Activated effector memory CD4-positive, alpha-beta T cell treated with anti-CD3 and anti-CD28 coated beads, Interleukin-2, amount 50 U/mL, for 16 hours (primary cell): ENCODE results near the gene ATP6V1B1.

Experiments used
- DNase-seq: peaks from one replicate; pipeline ENCODE4 v3.0.0-alpha.2; 2020

Gene ATP6V1B1

GRCh38 chr2:70935468-70936164, at the start of gene ATP6V1B1:
Gene ATP6V1B1, plus strand, starts transcription at chr2:70935900. Its CDS starts 55 bp downstream, at chr2:70935955.
- peak; percentile 48 for DNase-seq

- DNase-seq, result peak; percentile 53
Measured at GRCh38 chr2:70886541-70886987, 49.1 kb upstream of the ATP6V1B1 start.

- DNase-seq, result peak; percentile 48
Measured at GRCh38 chr2:70887208-70887549, 48.5 kb upstream of the ATP6V1B1 start.

GRCh38 chr2:70887550-70888246, 48.0 kb upstream of the ATP6V1B1 start:
- DNase-seq, result peak; percentile 67

- no peak for DNase-seq
Measured at GRCh38 chr2:70888366-70888922, 47.3 kb upstream of the ATP6V1B1 start.

DNA sequence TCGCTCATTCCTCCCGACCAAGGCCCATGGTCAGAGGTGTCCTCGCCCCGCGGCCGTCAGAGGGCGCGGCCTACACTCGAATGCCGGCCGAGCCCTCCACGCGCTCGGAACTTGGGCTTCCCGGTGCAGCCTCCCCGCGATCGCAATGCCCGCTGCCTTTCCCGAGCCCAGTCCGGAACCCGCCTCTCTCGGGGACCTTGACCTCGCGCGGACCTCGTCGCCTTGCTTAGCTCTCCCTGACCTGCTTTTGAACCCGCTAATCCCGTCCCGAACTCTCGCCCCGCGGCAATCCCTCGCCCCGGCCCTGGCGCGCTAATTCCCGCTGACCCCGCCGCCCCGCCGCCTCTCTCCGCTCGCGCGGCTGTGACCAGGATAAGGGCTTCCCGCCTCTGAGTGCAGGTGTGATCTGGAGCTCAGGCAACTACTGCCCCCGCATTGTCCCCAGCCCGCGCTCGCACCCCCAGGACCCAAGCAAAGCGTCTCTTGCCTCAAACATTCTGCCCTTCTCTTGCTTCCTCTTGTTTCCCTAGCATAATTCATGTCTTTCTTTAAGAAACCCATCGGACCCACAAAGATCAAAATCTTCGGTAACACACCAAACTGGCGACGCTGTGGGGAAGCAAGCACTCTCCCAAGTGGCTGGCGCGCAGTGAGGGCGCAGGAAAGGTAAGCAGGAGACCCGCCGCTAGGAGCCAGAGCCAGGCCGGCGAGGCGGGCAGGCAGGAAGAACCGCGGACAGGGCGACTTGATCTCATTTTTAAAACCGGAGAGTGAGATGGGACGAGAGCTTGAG, 46.6 kb upstream of the ATP6V1B1 start:
- DNase-seq, result no peak

DNA sequence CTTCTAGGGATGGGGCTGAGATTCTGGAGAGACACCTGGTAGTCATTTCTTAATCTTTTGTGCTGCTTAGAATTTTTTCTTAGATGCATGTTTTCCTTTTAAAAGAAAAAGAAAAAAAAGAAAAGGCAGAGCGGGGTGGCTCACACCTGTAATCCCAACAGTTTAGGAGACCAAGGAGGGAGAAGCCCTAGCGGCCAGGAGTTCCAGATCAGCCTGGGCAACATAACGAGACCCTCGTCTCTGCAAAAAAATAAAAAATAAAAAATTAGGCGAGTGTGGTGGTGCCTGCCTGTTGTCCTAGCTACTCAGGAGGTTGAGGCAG, 46.0 kb upstream of the ATP6V1B1 start:
- no peak for DNase-seq

DNA sequence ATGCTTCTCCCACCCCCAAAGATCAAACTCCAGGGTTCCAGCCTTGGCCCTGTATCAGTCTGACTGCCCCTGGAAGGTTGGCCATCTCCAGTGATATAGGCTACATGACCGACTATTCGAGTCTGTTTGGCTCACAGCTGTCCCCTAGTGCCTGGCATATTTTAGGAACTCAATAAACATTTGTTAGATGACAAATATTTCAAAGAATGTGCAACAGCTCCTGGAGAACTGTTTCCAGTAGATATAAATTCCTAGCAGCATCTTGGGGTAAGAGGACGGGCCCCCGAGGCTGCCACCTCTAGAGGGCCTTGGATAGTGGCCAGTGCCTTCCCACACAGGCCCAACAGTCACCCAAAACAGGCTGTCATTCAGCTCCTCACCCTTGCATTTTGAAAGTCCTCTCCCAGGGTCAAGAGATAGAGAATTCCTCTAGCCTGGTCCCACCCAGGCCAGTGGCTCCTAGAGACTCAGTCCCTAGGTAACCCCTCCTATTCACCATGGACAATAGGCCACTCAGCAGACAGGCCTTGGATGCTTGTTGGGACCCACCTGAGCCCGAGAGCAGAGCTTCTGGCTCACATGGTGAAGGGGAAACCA, 45.1 kb upstream of the ATP6V1B1 start:
- no peak for DNase-seq

DNA sequence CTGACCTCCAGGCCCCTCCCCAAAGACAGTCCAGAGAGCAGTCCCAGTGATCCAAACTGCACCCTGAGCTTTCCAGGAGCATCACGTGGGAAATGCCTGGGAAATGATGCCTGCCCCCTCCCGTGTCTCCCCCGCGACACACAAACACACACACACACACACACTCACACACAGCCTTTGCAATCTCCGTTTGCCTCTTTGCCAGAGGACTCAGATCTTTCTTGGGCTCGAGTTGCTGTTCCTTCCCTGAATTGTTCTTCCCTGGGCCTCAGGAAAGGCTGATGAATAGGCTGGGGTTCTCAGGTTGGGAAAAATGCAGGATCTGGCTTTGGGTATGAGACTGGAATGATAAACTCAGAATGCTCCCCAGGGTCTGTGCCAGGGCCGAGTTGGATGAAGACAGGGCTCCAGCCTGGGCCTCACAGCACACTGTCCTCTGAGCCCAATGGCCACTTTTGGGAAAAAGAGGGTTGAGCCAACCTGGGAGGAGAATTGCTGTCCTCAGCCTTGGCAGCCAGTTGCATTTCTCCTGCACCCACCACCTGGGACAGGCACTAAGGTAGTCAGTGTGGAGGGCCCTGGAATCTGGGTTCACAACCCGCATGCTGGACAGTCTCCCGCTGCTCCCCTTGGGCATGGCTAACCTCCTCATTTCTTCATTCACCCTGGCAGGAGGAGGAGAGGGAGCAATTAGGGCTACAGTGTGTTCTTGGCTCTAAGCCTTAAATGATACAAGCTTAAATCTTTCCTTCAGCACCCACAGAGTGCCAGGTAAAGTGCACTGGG, 43.9 kb upstream of the ATP6V1B1 start:
- no peak for DNase-seq

- no peak for DNase-seq
Measured at GRCh38 chr2:70892750-70893149, 43.0 kb upstream of the ATP6V1B1 start.

GRCh38 chr2:70893186-70893585, 42.5 kb upstream of the ATP6V1B1 start:
- DNase-seq, result no peak

DNA sequence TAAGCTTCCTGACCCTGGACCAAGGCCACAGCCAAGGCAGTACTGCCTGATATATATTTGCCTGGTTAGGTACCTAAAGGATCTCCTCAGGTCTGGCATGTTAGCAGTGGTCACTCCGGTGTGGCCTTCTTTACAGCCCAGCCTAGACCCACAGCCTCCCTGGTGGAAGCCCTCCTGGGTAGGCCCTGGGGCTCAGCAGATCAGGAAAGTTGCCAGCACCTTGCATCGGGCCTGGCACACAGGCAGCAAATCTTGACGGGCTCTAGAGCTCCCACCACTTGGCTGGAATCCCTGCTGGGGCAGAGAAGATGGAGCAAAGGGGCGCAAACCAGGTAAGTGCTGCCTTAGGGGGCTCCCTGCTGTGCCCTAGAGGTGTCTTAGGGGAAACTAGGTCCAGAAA, 40.9 kb upstream of the ATP6V1B1 start:
- no peak for DNase-seq

DNA sequence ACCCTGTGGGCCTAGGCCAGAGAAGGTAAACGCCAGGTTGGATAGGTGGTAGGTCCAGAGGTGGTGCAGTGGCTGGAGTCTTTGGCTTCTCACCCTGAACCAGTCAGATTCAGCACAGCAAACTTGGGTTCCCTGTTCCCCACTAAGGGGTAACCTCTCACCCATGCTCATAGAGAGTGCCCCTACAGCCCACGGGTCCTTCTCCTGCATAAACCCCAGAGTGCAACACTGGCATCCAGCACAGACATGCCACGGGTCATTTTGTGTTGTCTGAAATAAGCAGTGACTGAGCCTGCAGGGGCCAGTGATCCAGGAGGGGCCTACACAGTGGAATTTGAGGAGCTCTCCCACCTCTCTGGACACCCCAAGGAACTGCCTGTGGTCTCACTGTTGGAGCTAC, 40.5 kb upstream of the ATP6V1B1 start:
- DNase-seq, result no peak

GRCh38 chr2:70895998-70896764, 39.5 kb upstream of the ATP6V1B1 start:
- no peak for DNase-seq

DNA sequence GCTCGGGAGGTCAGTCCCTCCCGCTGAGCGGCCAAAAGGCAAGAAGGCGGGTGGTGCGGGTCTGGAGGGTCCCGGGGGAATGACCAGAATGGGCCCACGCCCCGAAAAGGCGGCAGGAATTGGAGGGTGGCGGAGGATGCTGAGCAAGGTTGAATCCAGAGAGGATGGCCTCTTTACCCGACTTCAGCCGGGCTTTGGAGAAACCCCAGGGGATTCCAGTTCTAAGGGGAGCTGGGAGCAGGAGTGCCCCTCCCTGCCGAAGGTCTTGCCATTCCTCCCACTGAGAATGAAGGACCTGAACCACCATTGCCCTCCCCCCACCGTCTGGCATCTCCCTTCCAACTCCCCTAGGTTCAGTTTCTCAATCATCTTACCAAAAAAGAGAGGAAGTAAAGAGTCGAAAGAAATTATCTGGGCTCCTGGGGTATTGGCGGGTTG, 38.9 kb upstream of the ATP6V1B1 start:
- DNase-seq, result no peak

DNA sequence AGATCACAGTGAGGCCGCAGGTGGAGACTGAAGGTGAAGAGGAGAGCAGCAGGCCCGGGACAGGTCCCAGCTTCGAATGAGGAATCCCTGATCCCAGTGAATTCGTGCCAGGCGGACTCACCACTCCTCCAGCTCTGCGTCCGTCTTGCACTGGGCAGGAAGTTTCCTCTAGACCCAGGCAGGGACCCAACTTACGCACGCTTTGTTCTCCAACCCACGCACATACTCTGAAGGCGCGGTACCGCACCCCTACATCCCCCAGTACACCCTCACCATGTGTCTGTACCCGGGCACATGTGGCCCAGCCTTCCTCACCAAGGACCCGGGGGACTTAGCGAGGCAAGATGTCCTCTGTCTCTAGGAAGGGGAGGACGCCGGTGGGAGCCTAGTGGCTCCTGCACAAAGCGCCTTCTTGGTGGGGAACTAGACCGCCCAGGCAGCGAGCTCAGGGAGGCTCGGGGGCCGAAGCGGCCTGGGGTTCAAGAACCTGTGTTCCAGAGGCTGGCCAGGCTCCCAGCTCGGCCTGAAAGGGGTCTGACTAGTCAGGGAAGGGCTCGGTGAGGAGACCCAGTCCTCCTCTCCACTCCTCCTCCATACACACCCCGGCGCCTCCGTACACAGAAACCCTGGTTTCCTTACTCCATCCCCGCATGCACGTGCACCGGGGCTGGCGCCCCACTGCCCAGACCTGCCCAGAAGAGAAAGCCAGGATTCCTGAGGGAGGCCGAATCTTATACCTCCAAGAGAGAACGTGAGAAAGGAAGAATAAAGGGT, 38.3 kb upstream of the ATP6V1B1 start:
- no peak for DNase-seq

GRCh38 chr2:70897977-70898226, 37.8 kb upstream of the ATP6V1B1 start:
- no peak for DNase-seq

GRCh38 chr2:70898363-70899240, 37.1 kb upstream of the ATP6V1B1 start:
- DNase-seq, result no peak

DNA sequence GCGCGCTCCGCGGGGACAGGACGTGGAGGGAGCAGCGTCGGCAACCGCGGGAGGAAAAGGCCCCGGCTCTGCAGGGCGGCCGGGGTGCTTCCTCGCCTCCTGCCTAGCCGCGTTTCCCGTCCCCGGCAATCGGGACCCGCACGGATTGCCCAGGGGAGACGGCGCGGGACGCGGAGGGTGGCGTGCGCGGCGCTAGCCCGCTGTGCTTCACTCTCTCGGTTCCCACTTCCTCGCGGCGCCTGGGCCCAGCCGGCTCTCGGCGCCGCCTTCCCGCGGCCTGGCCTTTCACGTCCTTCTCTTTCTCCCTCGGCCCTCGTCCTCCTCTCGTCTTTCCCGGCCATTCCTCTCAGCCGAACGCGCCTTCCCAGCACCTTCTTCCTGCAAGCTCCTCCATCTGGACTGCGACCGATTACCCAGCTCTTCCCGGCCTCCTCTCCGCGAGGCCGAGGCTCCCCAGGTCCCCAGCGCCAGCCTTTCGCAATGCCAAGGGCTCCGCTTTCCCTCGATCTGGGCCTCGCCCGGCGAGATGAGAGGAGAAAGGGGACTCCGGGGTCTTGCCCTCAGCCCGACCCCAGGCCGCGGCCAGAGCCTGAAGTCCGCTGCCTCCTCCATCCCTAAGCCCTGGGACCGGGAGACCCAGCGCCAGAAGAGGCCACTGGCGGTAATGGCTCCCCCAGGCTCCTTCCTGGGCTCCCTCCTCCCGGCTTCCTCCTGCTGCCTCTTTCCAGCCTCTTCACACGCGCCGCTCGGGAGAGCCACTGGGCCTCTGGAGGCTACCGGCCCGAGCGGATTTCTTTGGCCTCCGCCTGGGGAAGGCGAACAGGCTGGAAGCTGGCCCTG, 34.3 kb upstream of the ATP6V1B1 start:
- DNase-seq, result no peak
